ENCODE measurements around the gene ZBTB32.

The ZBTB32 gene

DNA sequence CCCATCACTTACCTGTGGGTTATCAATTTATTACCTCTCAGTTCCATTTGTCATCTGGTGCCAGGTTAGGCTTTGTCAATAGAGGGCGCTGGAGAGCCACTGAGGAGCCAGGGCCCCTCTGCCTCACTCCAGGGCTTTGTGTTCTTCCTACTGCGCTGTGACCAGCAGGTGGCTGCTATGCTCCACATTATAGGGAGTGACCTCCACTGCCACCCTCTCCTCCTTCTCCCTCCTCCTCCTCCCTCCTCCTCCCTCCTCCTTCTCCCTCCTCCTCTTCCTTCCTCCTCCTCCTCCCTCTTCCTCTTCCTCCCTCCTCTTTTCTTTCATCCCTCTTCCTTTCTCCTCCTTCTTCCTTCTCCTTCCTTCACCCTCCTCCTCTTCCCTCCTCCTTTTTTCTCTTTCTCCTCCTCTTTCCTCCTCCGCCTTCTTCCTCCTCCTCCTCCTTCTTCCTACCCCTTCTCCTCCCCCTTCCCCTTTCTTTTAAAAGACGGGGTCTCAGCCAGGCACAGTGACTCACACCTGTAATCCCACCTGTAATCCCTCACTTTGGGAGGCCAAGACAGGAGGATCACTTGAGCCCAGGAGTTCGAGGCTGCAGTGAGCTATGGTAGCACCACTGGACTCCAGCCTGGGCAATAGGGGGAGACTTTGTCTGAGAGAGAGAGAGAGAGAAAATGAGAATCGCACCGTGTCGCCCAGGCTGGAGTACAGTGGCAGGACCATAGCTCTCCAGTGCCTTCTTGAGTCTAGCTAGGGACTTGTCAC lies 10.3 kb upstream of the ZBTB32 start (continued):
- TF ChIP-seq, protein P1, sequence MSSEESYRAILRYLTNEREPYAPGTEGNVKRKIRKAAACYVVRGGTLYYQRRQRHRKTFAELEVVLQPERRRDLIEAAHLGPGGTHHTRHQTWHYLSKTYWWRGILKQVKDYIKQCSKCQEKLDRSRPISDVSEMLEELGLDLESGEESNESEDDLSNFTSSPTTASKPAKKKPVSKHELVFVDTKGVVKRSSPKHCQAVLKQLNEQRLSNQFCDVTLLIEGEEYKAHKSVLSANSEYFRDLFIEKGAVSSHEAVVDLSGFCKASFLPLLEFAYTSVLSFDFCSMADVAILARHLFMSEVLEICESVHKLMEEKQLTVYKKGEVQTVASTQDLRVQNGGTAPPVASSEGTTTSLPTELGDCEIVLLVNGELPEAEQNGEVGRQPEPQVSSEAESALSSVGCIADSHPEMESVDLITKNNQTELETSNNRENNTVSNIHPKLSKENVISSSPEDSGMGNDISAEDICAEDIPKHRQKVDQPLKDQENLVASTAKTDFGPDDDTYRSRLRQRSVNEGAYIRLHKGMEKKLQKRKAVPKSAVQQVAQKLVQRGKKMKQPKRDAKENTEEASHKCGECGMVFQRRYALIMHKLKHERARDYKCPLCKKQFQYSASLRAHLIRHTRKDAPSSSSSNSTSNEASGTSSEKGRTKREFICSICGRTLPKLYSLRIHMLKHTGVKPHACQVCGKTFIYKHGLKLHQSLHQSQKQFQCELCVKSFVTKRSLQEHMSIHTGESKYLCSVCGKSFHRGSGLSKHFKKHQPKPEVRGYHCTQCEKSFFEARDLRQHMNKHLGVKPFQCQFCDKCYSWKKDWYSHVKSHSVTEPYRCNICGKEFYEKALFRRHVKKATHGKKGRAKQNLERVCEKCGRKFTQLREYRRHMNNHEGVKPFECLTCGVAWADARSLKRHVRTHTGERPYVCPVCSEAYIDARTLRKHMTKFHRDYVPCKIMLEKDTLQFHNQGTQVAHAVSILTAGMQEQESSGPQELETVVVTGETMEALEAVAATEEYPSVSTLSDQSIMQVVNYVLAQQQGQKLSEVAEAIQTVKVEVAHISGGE (tag by site-specific recombination; conservative IDR thresholded peaks at IDR 0.05; ENCODE audit: low read depth) = peak; percentile 32
- TF ChIP-seq ZNF707 (tag by site-specific recombination; IDR thresholded peaks at IDR 0.05) (no peak), ZNF302 (tag by site-specific recombination; IDR thresholded peaks at IDR 0.05; ENCODE audit: low read depth) (peak; percentile 86; the same call in 1 of the 2 replicates), ZNF600 (tag by site-specific recombination; IDR thresholded peaks at IDR 0.05) (peak; percentile 66; the same call in 1 of the 2 replicates), ZNF830 (tag by site-specific recombination; IDR thresholded peaks at IDR 0.05; ENCODE audit: low read depth) (no peak), ZNF37A (tag by site-specific recombination; IDR thresholded peaks at IDR 0.05) (no peak), ZNF792 (tag by site-specific recombination; IDR thresholded peaks at IDR 0.05) (no peak), ZNF785 (tag by site-specific recombination; IDR thresholded peaks at IDR 0.05) (peak; percentile 94), TCF7L2 (IDR thresholded peaks at IDR 0.05; ENCODE audit: borderline replicate concordance, low read depth, low read length) (no peak), ZNF555 (tag by site-specific recombination; conservative IDR thresholded peaks at IDR 0.05) (no peak), ZNF114 (tag by site-specific recombination; IDR thresholded peaks at IDR 0.05) (no peak; the same call in 1 of the 2 replicates), GLIS1 (tag by site-specific recombination; IDR thresholded peaks at IDR 0.05) (peak; percentile 71), ZNF292 (tag by site-specific recombination; IDR thresholded peaks at IDR 0.05; ENCODE audit: borderline replicate concordance, low read depth) (no peak), ZNF266 (tag by site-specific recombination; IDR thresholded peaks at IDR 0.05; ENCODE audit: low read depth) (0 out of 2 replicates have a peak, but pooled peaks have one; percentile 21), OVOL3 (tag by site-specific recombination; IDR thresholded peaks at IDR 0.05) (no peak), ZNF48 (tag by site-specific recombination; IDR thresholded peaks at IDR 0.05) (no peak), ZNF658 (tag by site-specific recombination; IDR thresholded peaks at IDR 0.05) (no peak), ZNF140 (tag by site-specific recombination; IDR thresholded peaks at IDR 0.05) (no peak), ZNF24 (tag by site-specific recombination; IDR thresholded peaks at IDR 0.05) (no peak), ZNF214 (tag by site-specific recombination; IDR thresholded peaks at IDR 0.05; ENCODE audit: borderline replicate concordance) (no peak), ZEB2 (tag by site-specific recombination; IDR thresholded peaks at IDR 0.05) (peak; percentile 89), ZNF175 (tag by site-specific recombination; IDR thresholded peaks at IDR 0.05) (no peak; the same call in 1 of the 2 replicates), ZNF2 (tag by site-specific recombination; IDR thresholded peaks at IDR 0.05) (peak; percentile 91; the same call in 1 of the 2 replicates), ZNF335 (tag by site-specific recombination; conservative IDR thresholded peaks at IDR 0.05) (no peak; the same call in 1 of the 2 replicates), BCL11B (tag by site-specific recombination; IDR thresholded peaks at IDR 0.05; ENCODE audit: low read depth) (peak; percentile 89), SCRT2 (tag by site-specific recombination; IDR thresholded peaks at IDR 0.05) (peak; percentile 93), RBAK (tag by site-specific recombination; IDR thresholded peaks at IDR 0.05) (no peak), ZNF548 (tag by site-specific recombination; IDR thresholded peaks at IDR 0.05) (peak; percentile 68; the same call in 1 of the 2 replicates)
- TF ChIP-seq, protein P2, sequence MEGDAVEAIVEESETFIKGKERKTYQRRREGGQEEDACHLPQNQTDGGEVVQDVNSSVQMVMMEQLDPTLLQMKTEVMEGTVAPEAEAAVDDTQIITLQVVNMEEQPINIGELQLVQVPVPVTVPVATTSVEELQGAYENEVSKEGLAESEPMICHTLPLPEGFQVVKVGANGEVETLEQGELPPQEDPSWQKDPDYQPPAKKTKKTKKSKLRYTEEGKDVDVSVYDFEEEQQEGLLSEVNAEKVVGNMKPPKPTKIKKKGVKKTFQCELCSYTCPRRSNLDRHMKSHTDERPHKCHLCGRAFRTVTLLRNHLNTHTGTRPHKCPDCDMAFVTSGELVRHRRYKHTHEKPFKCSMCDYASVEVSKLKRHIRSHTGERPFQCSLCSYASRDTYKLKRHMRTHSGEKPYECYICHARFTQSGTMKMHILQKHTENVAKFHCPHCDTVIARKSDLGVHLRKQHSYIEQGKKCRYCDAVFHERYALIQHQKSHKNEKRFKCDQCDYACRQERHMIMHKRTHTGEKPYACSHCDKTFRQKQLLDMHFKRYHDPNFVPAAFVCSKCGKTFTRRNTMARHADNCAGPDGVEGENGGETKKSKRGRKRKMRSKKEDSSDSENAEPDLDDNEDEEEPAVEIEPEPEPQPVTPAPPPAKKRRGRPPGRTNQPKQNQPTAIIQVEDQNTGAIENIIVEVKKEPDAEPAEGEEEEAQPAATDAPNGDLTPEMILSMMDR (tag by site-specific recombination; IDR thresholded peaks at IDR 0.05) = peak; percentile 100
- TF ChIP-seq, protein P3, sequence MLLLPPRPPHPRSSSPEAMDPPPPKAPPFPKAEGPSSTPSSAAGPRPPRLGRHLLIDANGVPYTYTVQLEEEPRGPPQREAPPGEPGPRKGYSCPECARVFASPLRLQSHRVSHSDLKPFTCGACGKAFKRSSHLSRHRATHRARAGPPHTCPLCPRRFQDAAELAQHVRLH (tag by site-specific recombination; IDR thresholded peaks at IDR 0.05) = 0 out of 2 replicates have a peak, but pooled peaks have one; percentile 52
- TF ChIP-seq, protein P4, sequence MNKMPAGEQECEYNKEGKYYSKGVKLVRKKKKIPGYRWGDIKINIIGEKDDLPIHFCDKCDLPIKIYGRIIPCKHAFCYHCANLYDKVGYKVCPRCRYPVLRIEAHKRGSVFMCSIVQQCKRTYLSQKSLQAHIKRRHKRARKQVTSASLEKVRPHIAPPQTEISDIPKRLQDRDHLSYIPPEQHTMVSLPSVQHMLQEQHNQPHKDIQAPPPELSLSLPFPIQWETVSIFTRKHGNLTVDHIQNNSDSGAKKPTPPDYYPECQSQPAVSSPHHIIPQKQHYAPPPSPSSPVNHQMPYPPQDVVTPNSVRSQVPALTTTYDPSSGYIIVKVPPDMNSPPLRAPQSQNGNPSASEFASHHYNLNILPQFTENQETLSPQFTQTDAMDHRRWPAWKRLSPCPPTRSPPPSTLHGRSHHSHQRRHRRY (tag by site-specific recombination; IDR thresholded peaks at IDR 0.05) = 0 out of 2 replicates have a peak, but pooled peaks have one; percentile 39
- TF ChIP-seq, protein P5, sequence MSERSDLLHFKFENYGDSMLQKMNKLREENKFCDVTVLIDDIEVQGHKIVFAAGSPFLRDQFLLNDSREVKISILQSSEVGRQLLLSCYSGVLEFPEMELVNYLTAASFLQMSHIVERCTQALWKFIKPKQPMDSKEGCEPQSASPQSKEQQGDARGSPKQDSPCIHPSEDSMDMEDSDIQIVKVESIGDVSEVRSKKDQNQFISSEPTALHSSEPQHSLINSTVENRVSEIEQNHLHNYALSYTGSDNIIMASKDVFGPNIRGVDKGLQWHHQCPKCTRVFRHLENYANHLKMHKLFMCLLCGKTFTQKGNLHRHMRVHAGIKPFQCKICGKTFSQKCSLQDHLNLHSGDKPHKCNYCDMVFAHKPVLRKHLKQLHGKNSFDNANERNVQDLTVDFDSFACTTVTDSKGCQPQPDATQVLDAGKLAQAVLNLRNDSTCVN (tag by site-specific recombination; optimal IDR thresholded peaks at IDR 0.05) = peak; percentile 37

All from HEK293 (cell line).